ENCODE data around the gene SLC35E3. TPM values are rescaled to one million over a fixed set of nuclear protein-coding genes. Genes with fewer than 3 reads are reported as not detected.

The SLC35E3 gene
- total RNA-seq, 1 donor from 2014 or later: 4.9 TPM

Other genes with a start within 250 kb of the SLC35E3 start
- gene RAP1B, start 135.3 kb upstream of the SLC35E3 start, total RNA-seq: 48.1 TPM
- gene NUP107, start 59.2 kb upstream of the SLC35E3 start, total RNA-seq: 12.4 TPM
- gene MDM2, start 62.0 kb downstream of the SLC35E3 start, total RNA-seq: 49.2 TPM
- 45.2 TPM for gene CPM, start 187.0 kb downstream of the SLC35E3 start, total RNA-seq